NCI-H2107 treated with DMSO at 0.1 percent for 48 hours (cell line): ENCODE measurements around the gene WFIKKN2.

Source experiments
- DNase-seq: peaks from one replicate; lab custom pipeline; 2025; ENCODE audit not compliant: unreplicated experiment; lab: John Stamatoyannopoulos, UW

Gene WFIKKN2

DNA sequence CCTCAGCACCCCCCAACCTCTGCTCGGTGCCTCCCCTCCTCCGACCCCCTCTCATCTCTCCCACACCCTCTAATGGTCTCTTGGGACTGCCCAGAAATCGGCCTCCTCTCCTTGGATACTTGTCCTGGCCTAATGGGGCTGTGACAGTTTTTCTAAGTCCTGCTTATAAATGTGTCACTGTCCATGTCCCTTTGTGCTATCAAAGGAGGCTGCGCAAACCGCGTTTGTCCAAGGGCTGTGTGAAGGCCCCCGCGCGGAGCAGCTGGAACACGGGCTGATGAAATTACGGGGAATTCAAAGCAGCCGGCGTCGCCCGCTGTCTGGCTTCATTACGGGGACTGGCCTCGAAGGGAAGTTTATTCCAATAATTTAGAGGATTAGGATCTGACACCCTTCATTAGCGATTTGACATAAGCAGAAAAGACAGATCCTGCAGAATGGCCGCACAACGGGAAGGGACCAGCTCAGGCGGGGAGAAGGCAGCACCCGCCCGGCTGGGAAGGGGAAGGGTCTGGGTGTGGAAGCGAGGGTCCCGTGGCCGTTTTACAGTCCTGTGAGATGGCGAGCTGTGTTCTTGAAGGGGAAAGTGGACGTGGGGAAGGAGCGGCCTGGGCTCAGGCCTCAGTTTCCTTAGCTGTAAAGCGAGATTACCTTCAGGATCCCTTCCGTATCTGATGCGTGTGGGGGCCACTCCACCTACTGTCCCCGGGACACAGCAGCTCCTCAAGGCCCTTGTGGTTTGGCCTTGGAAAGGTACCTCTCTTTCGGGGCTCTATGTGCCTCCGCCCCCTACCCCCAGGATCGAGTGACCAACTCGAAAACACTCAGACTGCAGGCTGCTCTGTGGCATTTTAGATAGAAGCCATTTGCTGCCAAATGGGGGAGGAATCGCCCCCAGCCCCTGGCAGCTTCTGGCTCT lies 1.6 kb upstream of the WFIKKN2 start:
- no peak for DNase-seq

DNA sequence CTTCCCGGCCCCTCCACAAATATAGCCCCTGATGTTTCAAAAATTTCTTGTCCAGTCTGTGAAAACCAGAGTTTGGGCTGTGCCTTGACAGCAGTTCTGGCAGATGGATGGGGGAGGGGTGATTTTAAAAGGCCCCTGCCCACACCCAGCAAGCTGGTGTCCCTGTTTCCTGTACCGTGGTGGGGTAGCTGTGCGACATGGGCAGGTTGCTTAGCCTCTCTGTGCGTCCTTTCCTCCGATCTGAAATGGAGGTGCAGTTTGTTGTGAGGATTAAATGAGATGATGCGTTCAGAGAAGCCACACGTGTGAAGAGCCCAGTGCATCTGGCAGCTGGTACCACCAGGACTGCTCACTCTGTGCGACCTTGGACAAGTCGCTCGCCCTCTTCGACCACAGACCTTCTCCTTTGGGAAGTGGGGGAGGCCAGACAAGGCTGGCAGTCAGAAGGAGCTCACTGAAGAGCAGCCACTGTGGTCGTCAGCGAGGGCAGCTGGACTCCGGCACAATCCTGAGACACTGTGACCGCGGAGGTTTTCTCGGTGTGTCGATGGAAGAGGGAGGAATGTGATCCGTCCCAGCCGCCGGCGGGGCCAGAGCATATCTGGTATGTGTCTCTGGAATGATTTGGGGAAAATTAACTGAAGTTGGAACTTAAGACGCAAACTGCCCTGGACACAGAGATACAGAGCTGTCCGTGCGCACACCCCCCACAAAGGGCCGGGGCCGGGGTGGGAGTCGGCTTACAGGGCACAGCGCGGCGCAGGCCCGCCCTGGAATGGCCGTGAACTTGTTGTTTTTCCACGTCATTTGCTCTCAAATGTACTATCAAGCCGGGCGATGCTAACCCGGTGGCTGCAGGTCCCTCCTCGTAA lies 721 bp upstream of the WFIKKN2 start:
- peak; percentile 21 for DNase-seq

DNA sequence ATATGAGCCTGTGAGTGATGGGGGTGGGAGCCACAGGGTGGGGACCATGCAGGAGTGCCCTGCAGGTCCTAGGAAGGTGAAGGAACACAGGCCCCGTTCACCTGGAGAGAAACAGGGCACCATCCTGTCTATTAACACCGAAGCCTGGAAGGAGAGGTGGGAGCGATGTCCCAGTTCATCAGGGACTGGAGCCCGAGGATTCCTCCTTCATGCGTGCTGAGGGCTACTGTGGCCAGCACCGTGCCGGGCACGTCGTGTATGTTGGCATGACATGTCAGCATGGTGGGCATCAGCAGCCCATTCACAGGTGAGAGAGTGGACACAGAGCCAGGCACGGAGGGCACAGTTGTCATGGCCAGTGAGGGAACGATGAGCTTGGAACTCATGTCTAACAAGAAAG lies 1.4 kb downstream of the WFIKKN2 start:
- no peak for DNase-seq

DNA sequence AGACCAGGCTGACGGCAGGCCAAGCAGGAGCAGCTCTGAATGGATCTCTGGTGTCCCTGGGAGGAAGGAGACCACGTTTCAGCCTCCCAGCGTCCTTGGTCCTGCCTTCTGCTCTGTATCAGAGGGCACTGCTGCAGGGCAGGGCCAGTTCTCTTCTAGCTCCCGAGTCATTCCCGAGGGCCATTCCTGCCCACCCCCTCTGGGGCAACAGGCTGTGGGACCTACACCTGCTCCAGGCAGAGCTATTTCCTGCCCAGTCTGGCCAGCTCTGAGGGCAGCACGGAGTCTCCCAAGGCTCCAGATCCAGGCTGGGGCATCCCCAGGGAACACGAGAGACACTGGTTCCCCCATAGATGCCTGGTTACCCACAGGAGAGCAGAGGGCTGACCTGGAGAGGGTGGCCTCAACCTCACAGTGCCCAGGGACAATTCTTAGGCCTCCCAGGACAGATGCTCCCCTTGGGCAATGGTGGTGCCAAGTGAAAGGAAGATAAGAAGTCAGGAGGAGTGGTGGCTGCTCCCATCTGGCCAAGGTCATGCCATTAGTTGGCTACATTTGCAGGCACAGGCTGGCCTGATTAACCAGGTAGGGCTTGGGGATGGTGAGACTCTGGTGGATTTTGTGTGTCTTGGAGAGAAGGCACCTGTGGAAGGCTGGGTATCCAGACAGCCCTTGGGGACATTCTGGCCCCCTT lies 2.0 kb downstream of the WFIKKN2 start:
- no peak for DNase-seq

DNA sequence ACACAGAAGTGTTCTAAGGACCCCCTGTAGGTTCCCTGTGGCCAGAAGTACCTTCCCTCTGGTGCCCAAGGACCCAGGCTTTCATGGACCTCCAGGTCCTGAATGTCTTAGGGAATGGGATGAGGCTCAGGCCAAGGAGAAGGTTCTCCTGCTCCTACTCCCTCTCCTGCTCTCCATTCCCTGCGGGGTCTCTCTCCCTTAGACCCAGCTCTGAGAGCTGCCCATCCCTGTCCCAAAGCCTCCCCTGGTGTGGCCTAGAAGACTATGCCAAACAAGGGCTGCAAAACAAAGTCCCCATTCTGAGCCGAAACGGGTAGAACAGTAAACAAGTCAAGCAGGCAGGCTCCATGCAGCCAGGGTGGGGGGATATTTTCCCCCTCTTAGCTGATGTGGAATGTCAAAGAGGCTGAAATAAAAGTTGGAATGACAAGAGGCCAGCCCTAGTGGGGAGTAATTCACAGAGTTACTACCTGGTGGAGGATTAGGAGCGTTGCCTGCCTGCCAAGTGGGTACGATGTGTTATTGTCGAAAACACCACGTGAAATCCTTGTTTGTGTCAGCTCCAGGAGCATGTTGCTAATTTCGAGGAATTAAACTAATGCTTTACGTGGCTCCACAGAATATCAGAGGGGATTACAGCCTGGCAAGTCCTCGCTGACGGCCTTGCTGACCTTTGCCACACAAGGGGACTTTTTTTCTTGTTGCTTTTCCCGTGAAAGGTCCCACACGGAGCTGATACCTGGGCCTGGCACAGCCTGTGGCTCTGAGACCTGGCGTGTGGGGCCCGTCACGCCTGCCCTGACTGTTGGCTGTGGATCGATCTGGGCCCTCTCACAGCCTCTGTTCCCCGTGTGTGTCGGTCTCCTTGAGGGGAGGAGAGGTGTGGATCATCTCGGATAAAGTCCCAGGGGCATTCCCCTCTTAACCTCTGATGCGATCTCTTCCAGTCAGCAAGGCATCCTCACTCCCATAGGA lies 2.9 kb downstream of the WFIKKN2 start:
- no peak for DNase-seq

DNA sequence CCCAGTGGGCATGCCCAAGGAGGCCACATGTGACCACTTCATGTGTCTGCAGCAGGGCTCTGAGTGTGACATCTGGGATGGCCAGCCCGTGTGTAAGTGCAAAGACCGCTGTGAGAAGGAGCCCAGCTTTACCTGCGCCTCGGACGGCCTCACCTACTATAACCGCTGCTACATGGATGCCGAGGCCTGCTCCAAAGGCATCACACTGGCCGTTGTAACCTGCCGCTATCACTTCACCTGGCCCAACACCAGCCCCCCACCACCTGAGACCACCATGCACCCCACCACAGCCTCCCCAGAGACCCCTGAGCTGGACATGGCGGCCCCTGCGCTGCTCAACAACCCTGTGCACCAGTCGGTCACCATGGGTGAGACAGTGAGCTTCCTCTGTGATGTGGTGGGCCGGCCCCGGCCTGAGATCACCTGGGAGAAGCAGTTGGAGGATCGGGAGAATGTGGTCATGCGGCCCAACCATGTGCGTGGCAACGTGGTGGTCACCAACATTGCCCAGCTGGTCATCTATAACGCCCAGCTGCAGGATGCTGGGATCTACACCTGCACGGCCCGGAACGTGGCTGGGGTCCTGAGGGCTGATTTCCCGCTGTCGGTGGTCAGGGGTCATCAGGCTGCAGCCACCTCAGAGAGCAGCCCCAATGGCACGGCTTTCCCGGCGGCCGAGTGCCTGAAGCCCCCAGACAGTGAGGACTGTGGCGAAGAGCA lies 4.4 kb downstream of the WFIKKN2 start:
- DNase-seq = no peak

DNA sequence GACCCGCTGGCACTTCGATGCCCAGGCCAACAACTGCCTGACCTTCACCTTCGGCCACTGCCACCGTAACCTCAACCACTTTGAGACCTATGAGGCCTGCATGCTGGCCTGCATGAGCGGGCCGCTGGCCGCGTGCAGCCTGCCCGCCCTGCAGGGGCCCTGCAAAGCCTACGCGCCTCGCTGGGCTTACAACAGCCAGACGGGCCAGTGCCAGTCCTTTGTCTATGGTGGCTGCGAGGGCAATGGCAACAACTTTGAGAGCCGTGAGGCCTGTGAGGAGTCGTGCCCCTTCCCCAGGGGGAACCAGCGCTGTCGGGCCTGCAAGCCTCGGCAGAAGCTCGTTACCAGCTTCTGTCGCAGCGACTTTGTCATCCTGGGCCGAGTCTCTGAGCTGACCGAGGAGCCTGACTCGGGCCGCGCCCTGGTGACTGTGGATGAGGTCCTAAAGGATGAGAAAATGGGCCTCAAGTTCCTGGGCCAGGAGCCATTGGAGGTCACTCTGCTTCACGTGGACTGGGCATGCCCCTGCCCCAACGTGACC lies 5.0 kb downstream of the WFIKKN2 start:
- no peak for DNase-seq

DNA sequence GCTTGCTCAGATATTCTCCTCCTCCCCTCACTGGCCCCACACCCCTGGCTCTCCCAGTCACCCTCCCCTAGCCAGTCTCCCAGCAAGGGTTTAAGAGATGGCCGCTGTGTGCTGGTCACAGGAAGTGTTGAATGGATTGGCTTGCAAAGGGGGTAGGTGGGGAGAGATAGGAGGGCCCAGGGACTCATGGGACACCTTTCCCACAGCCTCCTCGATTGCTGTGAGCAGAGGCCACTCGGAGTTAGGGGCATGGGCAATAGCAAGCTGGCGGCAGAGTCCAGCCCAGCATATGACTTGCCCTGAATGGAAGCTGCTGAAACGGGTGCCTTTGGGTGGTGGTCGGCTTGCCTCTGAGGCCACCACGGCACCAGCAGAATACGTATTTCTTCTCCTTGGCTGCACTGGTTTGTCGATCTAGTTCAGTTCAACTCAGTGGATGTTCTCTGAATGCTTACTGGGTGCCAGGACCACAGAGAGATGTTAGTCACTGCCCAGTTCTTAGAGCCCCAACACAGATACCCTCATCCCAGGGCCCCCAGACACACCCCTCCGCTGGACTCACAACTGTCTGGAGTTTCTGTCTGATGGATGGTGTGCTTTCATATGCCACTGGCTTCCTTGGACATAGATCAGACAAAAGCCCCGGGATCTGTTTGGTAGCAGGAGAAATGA lies 6.0 kb downstream of the WFIKKN2 start:
- no peak for DNase-seq

DNA sequence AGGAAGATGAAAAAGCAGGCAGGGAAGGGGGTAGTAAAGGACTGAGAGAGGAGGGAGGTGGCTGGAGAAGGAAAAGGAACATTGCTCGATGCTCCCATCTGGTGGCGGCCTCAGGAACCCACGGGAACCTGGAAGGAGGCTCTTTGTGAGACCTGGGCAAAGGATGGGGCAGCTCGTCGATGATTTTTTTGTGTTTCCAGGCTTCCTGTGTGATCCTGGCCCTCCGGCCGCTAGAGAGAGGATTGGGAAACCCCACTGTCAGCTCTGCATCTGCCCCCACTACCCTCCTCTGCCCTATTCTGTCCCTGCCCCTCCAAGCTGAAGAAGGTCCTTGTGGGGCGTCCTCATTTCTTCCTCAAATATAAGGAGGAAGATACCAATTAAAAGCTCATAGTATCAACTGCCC lies 6.6 kb downstream of the WFIKKN2 start:
- DNase-seq = peak; percentile 65

DNA sequence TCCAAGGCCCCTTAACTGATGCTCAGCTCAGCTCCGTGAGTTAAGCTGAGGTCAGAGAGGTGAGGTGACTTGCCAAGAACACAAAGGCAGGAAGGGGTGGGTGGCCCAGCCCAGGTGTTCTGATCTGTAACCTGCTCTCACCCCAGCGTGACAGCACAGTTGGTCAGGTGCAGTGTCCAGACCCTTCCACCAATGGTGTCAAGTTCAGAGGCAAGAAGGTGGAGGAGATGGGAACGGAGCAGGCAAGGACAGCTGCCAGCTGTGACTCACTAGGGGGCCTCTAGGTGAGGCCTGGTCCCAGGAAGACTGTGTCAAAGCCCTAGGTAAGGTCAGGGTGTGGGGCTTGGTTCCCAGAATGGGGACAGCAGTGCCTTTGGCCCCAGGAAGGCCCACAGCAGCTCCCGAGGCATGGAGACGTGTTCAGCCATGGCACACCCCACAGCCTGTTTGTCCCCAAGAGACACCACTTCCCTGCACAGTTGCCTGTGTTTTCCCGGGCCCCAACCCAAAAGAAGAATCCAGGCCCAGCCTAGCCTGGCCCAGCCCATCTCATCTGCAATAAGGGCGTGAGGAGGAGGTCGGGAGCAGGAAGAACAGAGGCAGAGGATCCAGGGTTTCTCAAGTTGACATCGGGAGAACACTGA lies 7.2 kb downstream of the WFIKKN2 start:
- DNase-seq = no peak

DNA sequence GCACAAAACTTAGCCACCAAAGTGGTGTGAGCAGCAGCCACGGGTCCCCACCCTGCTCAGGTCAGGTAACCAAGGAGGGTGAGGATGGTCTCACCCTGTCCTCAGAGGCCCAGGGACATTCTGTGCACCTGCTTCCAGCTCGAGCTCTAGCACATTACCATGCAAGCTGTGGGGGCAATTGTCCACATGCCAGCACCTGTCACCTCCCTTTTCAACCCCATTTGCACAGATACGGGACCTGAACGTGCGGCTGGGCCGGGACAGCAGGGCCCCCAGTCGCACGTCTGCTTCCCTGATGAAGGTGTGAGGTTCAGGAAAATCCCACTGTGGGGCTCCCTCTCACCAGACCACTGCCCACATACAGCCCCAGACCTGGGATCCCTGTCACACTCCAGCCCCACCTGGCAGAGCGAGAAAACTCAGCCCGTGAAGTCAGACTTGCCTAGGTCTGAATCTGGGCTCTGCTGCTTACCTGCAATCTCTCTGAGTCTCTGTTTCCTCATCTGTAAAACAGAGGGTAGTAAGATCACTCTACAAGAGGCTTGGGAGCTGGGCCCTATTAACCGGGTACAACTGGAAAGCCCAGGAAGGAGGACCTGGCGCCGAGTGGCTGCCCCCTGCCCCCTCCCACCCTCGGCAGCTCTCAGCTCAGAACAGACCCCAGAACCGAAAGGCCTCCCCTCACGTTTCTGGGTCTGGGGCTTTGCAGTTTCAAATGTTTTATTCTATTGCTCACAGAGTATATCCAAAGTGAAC lies 7.9 kb downstream of the WFIKKN2 start:
- no peak for DNase-seq

DNA sequence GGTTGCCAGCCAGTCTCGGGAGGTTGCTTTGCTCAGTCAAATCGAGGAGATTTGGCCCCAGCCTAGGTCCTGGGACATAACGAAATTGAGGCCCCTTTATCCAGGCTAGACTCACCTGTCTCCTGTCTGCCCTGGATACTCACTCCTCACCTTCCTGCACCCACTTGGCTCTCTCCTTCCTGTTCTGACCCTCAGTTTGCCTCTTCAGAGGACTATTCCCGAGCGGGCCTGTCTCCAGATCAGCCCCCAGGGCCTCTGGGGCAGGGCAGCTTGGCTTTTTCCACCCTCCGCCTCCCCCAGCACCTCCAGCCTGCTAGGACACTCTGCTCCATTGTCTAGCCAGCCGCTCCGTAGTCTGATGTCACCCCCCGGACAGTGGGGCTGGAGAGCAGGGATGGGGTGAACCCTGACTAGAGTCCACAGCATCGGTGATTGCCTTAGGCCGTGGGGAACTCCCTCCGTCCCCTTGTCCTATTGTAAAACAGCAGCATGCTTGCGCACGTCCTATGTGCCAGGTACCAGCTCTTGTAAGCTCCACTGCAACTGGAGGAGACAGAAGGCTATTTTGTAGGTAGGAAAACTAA lies 8.8 kb downstream of the WFIKKN2 start:
- DNase-seq = no peak

DNA sequence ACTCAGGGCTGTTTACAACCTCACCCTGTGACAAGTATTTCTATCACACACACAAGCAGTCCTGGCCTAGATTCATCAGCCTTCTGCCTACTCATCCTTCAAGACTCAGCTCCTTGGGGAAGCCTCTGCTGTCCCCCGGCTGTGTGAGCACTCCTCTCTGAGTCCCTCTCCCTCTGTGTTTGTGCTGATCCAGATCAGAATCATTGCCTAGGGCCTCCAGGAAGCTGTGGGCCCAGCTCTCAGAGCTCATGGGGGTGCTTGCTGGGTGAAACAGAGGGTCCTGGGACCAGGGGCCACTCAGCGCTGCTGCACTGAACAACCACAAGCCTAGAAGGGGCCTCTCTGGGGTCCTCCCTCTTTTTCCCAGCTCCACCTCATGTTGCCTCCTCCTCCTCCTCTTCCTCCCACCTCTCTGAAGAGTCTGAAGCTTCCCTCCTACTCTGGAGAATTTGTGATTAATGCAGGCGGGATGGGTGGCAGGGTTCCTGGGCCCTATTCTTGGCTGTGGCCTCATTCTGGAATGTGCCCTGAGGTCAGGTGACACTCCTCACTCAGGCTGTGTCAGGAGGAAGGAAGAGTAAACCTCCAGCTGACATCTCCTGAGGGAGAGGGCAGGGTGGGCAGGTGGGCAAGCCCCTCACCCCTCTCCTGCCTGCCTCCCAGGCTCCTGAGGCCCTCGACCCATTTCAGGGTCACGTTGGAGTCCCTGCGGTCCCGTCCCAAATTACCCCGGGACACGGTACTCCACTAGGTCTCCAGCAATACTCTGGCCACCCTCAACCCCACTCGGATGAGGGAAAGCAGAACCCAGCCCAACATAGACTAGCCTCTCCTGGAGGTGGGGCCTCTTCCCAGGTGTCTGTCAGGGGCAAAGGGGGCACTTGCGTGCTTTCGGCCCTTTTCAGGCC lies 10.1 kb downstream of the WFIKKN2 start:
- no peak for DNase-seq

DNA sequence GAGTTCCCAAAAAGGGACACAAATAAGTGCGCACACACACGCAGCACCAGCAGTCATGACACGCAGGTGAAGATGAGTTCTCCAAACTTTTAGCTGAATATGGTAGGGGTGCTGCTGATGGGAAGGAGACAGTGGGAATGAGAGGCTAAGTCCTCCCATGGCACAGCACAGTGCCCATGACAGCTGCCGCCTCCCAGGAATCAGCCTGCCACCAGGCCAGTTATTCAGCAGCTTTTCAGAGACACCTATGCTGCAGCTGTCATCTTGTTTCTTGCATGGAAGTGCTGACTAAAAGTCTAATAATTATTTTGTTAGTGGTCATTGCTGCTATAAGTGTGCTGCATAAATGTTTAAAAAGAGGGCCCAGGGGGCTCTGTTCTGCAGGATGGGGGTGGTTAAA lies 12.2 kb downstream of the WFIKKN2 start:
- no peak for DNase-seq

DNA sequence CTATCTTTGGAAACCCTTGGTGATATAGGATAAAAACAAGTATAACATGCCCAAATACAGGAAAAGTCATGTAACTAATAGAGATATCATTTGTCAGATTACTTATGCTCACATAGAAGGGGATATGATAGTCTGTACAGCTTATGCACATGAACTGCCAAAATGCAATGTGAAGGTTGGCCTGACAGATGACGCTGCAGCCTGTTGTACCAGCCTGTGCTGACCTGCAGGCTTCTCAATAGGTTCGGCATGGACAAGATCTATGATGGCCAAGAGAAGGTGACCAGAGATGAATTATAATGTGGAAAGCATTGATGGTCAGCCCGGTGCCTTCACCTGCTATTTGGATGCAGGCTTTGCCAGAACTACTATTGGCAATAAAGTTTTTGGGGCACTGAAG lies 12.7 kb downstream of the WFIKKN2 start:
- no peak for DNase-seq

DNA sequence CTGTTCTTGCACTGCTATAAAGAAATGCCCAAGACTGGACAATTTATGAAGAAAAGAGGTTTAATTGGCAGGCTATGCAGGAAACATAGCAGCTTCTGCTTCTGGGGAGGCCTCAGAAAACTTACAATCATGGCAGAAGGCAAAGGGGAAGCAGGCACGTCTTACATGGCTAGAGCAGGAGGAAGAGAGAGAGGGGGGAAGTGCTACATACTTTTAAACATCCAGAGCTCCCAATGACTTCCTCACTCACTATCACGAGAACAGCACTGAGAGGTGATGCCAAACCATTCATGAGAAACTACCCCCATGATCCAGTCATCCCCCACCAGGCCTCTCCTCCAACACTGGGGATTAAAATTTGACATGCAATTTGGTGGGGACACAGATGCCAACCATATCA lies 13.3 kb downstream of the WFIKKN2 start:
- DNase-seq = no peak
